HG03066 (cell line): ENCODE data around the gene SUPT3H.
"Not testable (repeated sequence)": the region's sequence is repeated elsewhere in the genome, so short reads cannot be mapped to it uniquely, and the experiment has no call there.

Experiments
- ATAC-seq: cut with Tn5 transposase; IDR thresholded peaks from one replicate; pipeline ENCODE4 v1.9.1; 2021; ENCODE audit warnings: low read depth; ENCODE audit not compliant: unreplicated experiment

Gene SUPT3H

GRCh38 chr6:44925100-44925739 lies 452.5 kb downstream of the SUPT3H start:
- ATAC-seq = no peak

GRCh38 chr6:44923444-44923843 lies 454.3 kb downstream of the SUPT3H start:
- ATAC-seq = no peak

- ATAC-seq = no peak
Observed at GRCh38 chr6:44921798-44922197, 455.9 kb downstream of the SUPT3H start.

- no peak for ATAC-seq
Observed at GRCh38 chr6:44920952-44921491, 456.7 kb downstream of the SUPT3H start.

GRCh38 chr6:44918671-44919296 lies 458.9 kb downstream of the SUPT3H start:
- no peak for ATAC-seq

GRCh38 chr6:44917430-44917829 lies 460.3 kb downstream of the SUPT3H start:
- ATAC-seq = no peak

GRCh38 chr6:44915111-44915510 lies 462.6 kb downstream of the SUPT3H start:
- no peak for ATAC-seq

- ATAC-seq = no peak
Observed at GRCh38 chr6:44914141-44914540, 463.6 kb downstream of the SUPT3H start.

GRCh38 chr6:44906761-44907160 lies 471.0 kb downstream of the SUPT3H start:
- ATAC-seq = no peak

- ATAC-seq = not testable (repeated sequence)
Observed at GRCh38 chr6:44900358-44900757, 477.4 kb downstream of the SUPT3H start.

- ATAC-seq = no peak
Observed at GRCh38 chr6:44898296-44898930, 479.3 kb downstream of the SUPT3H start.

- ATAC-seq = no peak
Observed at GRCh38 chr6:44897316-44897715, 480.4 kb downstream of the SUPT3H start.

- no peak for ATAC-seq
Observed at GRCh38 chr6:44896701-44897100, 481.0 kb downstream of the SUPT3H start.

GRCh38 chr6:44892579-44892978 lies 485.2 kb downstream of the SUPT3H start:
- no peak for ATAC-seq

- ATAC-seq = not testable (repeated sequence)
Observed at GRCh38 chr6:44879071-44879470, 498.7 kb downstream of the SUPT3H start.

GRCh38 chr6:44876638-44877037 lies 501.1 kb downstream of the SUPT3H start:
- not testable (repeated sequence) for ATAC-seq

- ATAC-seq = peak; percentile 80
Observed at GRCh38 chr6:44869321-44869897, 508.3 kb downstream of the SUPT3H start.

GRCh38 chr6:44868910-44869309 lies 508.8 kb downstream of the SUPT3H start:
- ATAC-seq = peak; percentile 1

GRCh38 chr6:44868335-44868668 lies 509.4 kb downstream of the SUPT3H start:
- ATAC-seq = peak; percentile 38

GRCh38 chr6:44867571-44868334 lies 510.0 kb downstream of the SUPT3H start:
- peak; percentile 65 for ATAC-seq

- ATAC-seq = not testable (repeated sequence)
Observed at GRCh38 chr6:44865184-44865583, 512.5 kb downstream of the SUPT3H start.
